Activated CD8-positive, alpha-beta T cell treated with anti-CD3 and anti-CD28 coated beads for 36 hours (primary cell): ENCODE data around the gene TMEM239. TPM values are rescaled to one million over a fixed set of nuclear protein-coding genes. Genes with fewer than 3 reads are reported as not detected.
A peak's percentile ranks its signal among the peaks of the same experiment; 100 is the strongest.

ENCODE experiments used
- ATAC-seq: fragments of 200-7000 bp; cut with Tn5 transposase; one replicate; pipeline ENCODE4 v1.10.0; 2021; ENCODE audit warnings: mild to moderate bottlenecking, moderate library complexity
- CTCF ChIA-PET: fragments of 350-600 bp; sonication (Branson Sonifier 250); formaldehyde crosslinking; loops from one replicate; lab custom pipeline; 2021; ENCODE audit warnings: antibody characterized with exemption; lab: Charles Lee
- POLR2A ChIA-PET: fragments of 350-600 bp; sonication (Branson Sonifier 250); formaldehyde crosslinking; loops from one replicate; lab custom pipeline; 2021; ENCODE audit warnings: antibody characterized with exemption; lab: Charles Lee
- DNase-seq: peaks from one replicate; pipeline ENCODE4 v3.0.0-alpha.2; 2020
- H3K27ac Mint-ChIP-seq: one replicate; pipeline ENCODE4 v1.8.0; 2021; ENCODE audit warnings: mild to moderate bottlenecking, mixed read lengths
- H3K27me3 Mint-ChIP-seq: one replicate; pipeline ENCODE4 v1.8.0; 2021; ENCODE audit warnings: mixed read lengths
- H3K36me3 Mint-ChIP-seq: one replicate; pipeline ENCODE4 v1.8.0; 2021; ENCODE audit warnings: low read depth, mixed read lengths
- H3K4me1 Mint-ChIP-seq: one replicate; pipeline ENCODE4 v1.8.0; 2021; ENCODE audit warnings: low read depth, mixed read lengths
- H3K4me3 Mint-ChIP-seq: one replicate; pipeline ENCODE4 v1.8.0; 2021; ENCODE audit warnings: mild to moderate bottlenecking, moderate library complexity, mixed read lengths
- H3K9me3 Mint-ChIP-seq: one replicate; pipeline ENCODE4 v1.8.0; 2021; ENCODE audit warnings: mixed read lengths
- intact Hi-C: fragments of 100-400 bp; cut with micrococcal nuclease; formaldehyde crosslinking; loops from one replicate; pipeline ENCODE4 v1.10.0; 2022
- total RNA-seq, 2 experiments: library from RNA; stranded (reverse); gene quantifications; one replicate each; pipeline ENCODE4 v1.2.3, GENCODE V29; 2021
- TF ChIP-seq, protein P1 (sequence below): fragments of 200-600 bp; IDR thresholded peaks from one replicate; pipeline ENCODE4 v1.8.0; 2022; ENCODE audit warnings: antibody characterized with exemption, mild to moderate bottlenecking

The TMEM239 gene
- total RNA-seq, 2 experiments from 2014 or later, result not detected

DNA sequence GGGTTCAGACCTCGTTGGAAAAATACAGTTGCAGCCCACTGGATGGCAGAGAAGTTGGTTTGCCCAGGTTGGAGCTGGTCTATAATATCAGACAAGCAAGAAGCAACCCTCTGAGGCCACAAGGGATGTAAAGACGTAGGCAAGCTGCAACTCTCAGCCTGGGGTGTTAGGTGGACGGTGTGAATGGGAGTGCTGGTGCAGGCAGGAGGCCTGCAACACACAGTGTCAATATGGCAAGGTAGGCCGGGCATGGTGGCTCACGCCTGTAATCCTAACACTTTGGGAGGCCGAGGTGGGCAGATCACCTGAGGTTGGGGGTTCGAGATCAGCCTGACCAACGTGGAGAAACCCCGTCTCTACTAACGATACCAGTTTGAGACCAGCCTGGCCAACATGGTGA lies 34.9 kb downstream of the TMEM239 start:
- intact Hi-C loops, result loop anchor here (10.0 kb wide), 1 partner anchor 166 kb away; no protein-coding TSS in a partner anchor
- POLR2A ChIA-PET, result interaction anchor here (1.0 to 2.3 kb wide), 4 partner anchors 11 to 198 kb away, joined by 3 to 8 read pairs (median 4); partner anchors contain the start of genes NOP56, PCED1A and VPS16
- no peak overlapping the region for H3K27ac Mint-ChIP-seq

GRCh38 chr20:2858591-2858990 lies 42.4 kb downstream of the TMEM239 start:
- ChIA-PET POLR2A (no interaction called here), CTCF (interaction anchor here (1.5 kb wide), 1 partner anchor 12 kb away, joined by 5 read pairs; no protein-coding TSS in a partner anchor)
- intact Hi-C loops, result loop anchor here (10.0 kb wide), 1 partner anchor 174 kb away; no protein-coding TSS in a partner anchor

More for the DNA sequence above, 34.9 kb downstream of the TMEM239 start:
- TF ChIP-seq, protein P1, sequence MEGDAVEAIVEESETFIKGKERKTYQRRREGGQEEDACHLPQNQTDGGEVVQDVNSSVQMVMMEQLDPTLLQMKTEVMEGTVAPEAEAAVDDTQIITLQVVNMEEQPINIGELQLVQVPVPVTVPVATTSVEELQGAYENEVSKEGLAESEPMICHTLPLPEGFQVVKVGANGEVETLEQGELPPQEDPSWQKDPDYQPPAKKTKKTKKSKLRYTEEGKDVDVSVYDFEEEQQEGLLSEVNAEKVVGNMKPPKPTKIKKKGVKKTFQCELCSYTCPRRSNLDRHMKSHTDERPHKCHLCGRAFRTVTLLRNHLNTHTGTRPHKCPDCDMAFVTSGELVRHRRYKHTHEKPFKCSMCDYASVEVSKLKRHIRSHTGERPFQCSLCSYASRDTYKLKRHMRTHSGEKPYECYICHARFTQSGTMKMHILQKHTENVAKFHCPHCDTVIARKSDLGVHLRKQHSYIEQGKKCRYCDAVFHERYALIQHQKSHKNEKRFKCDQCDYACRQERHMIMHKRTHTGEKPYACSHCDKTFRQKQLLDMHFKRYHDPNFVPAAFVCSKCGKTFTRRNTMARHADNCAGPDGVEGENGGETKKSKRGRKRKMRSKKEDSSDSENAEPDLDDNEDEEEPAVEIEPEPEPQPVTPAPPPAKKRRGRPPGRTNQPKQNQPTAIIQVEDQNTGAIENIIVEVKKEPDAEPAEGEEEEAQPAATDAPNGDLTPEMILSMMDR, result no peak
- CTCF ChIA-PET, result interaction anchor here (0.6 to 1.8 kb wide), 10 partner anchors 8 to 368 kb away, joined by 3 to 9 read pairs (median 6); no protein-coding TSS in a partner anchor
- Mint-ChIP-seq H3K36me3 (peaks cover 3% of the 10 kb centered on the region), H3K4me1 (peaks cover 27% of the 10 kb centered on the region), H3K9me3 (no peaks in the 10 kb centered on the region), H3K27me3 (no peaks in the 10 kb centered on the region), H3K4me3 (no peak overlapping the region)
- no peak for ATAC-seq
- DNase-seq, result no peak

GRCh38 chr20:2859330-2860121 lies 43.4 kb downstream of the TMEM239 start:
- Mint-ChIP-seq H3K27me3 (no peaks in the 10 kb centered on the region), H3K4me1 (peaks cover 4% of the 10 kb centered on the region), H3K27ac (no peak overlapping the region), H3K9me3 (no peaks in the 10 kb centered on the region), H3K36me3 (peaks cover 4% of the 10 kb centered on the region), H3K4me3 (no peak overlapping the region)
- TF ChIP-seq, protein P1, result no peak
- CTCF ChIA-PET, result interaction anchor here (1.5 kb wide), 1 partner anchor 11 kb away, joined by 5 read pairs; no protein-coding TSS in a partner anchor
- ATAC-seq, result no peak
- intact Hi-C loops, result loop anchor here (10.0 kb wide), 1 partner anchor 175 kb away; no protein-coding TSS in a partner anchor
- POLR2A ChIA-PET, result interaction anchor here (1.4 kb wide), 1 partner anchor 15 kb away, joined by 3 read pairs; no protein-coding TSS in a partner anchor
- DNase-seq, result no peak

More at GRCh38 chr20:2858591-2858990, 42.4 kb downstream of the TMEM239 start:
- Mint-ChIP-seq H3K4me3 (no peak overlapping the region), H3K27ac (no peak overlapping the region), H3K27me3 (no peaks in the 10 kb centered on the region), H3K4me1 (no peaks in the 10 kb centered on the region), H3K9me3 (no peaks in the 10 kb centered on the region), H3K36me3 (peaks cover 2% of the 10 kb centered on the region)
- TF ChIP-seq, protein P1, result no peak
- no peak for DNase-seq
- no peak for ATAC-seq

DNA sequence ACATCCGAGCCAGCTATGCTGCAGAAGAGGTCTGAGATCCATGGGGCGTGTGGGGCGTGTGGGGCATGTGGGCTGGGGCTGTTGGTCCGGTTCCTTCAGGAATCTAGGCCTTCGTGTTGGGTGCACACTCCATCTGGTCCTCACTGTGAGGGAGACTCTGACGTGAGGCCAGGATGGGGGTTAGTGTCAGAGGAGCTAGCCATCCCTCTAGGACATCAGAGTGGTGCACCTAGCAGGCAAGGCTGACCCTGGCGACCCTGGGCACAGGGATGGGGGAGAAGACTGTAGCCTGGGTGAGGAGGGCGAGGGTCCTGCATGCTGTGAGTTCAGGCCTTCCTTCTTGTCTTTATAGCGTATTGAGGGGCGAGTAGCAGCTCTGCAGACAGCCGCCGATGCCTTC lies 48.5 kb downstream of the TMEM239 start:
- Mint-ChIP-seq H3K27me3 (no peaks in the 10 kb centered on the region), H3K36me3 (peaks cover 26% of the 10 kb centered on the region), H3K27ac (peak overlapping the region; percentile 85), H3K4me3 (no peak overlapping the region), H3K4me1 (peaks cover 45% of the 10 kb centered on the region), H3K9me3 (no peaks in the 10 kb centered on the region)
- intact Hi-C loops, result loop anchor here (5.0 kb wide), 1 partner anchor 123 kb away; no protein-coding TSS in a partner anchor
- CTCF ChIA-PET, result interaction anchor here (0.9 to 2.4 kb wide), 8 partner anchors 13 to 131 kb away, joined by 3 to 6 read pairs (median 3); partner anchors contain the start of genes PCED1A and VPS16
- ATAC-seq, result no peak
- TF ChIP-seq, protein P1, result no peak
- DNase-seq, result no peak
- POLR2A ChIA-PET, result interaction anchor here (0.7 to 1.8 kb wide), 4 partner anchors 8 to 182 kb away, joined by 3 to 5 read pairs (median 4); partner anchors contain the start of genes MRPS26 and PTPRA
